T-helper 1 cell treated with Interleukin-12 subunit alpha and Interleukin-12 subunit beta and Interleukin-4 antibody, amounts not matched to agents 30 μg/mL and 1 μg/mL, for 36 hours (primary cell): ENCODE results near the gene NUBP1.
"Not testable (repeated sequence)": the region's sequence is repeated elsewhere in the genome, so short reads cannot be mapped to it uniquely, and the experiment has no call there.

ENCODE experiments used
- H3K27ac Mint-ChIP-seq: one replicate; pipeline ENCODE4 v1.8.0; 2021; ENCODE audit warnings: mild to moderate bottlenecking, mixed read lengths
- H3K27me3 Mint-ChIP-seq: one replicate; pipeline ENCODE4 v1.8.0; 2021; ENCODE audit warnings: low read depth, mixed read lengths
- H3K36me3 Mint-ChIP-seq: one replicate; pipeline ENCODE4 v1.8.0; 2021; ENCODE audit warnings: low read depth, mixed read lengths
- H3K4me1 Mint-ChIP-seq: one replicate; pipeline ENCODE4 v1.8.0; 2021; ENCODE audit warnings: low read depth, mixed read lengths
- H3K4me3 Mint-ChIP-seq: one replicate; pipeline ENCODE4 v1.8.0; 2021; ENCODE audit warnings: mild to moderate bottlenecking, moderate library complexity, mixed read lengths
- H3K9me3 Mint-ChIP-seq: one replicate; pipeline ENCODE4 v1.8.0; 2021; ENCODE audit warnings: mixed read lengths

NUBP1 gene

DNA sequence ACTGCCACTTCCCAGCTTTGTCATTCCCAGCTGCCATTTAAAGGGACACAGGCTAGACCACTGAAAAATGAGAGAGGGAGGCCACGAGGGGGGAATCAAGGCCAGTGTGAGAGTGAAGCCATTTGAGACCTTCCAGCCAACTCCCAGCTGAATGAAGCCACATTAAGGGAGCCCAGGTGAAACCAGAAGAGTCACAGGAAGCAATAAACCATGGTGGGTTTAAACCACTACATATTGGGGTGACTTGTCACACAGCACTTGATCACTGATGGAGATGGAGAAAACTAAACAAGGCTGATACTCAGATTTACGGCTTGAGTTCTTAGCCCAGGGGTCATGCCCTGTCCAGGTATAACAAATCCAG lies 2.8 kb upstream of the NUBP1 start:
- Mint-ChIP-seq H3K36me3 (peaks cover 3% of the 10 kb centered on the region), H3K27me3 (no peaks in the 10 kb centered on the region), H3K4me1 (peaks cover 41% of the 10 kb centered on the region), H3K9me3 (no peaks in the 10 kb centered on the region), H3K27ac (no peak overlapping the region), H3K4me3 (no peak overlapping the region)

DNA sequence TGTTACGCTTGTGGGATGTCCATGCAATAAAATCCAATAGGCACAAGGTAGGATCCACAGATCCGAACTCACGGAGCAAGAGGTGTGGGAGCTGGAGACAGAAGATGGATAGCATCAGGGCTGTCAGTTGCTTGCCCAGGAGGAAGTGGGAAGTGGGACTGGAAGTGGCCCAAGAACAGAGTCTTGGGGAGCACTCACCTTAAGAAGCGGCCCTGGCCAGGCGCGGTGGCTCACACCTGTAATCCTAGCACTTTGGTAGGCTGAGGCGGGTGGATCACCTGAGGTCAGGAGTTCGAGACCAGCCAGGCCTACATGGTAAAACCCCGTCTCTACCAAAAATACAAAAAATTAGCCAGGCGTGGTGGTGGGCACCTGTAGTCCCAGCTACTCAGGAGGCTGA lies 2.4 kb upstream of the NUBP1 start:
- H3K4me1 Mint-ChIP-seq = peaks cover 42% of the 10 kb centered on the region
- H3K4me3 Mint-ChIP-seq = not testable (repeated sequence)

DNA sequence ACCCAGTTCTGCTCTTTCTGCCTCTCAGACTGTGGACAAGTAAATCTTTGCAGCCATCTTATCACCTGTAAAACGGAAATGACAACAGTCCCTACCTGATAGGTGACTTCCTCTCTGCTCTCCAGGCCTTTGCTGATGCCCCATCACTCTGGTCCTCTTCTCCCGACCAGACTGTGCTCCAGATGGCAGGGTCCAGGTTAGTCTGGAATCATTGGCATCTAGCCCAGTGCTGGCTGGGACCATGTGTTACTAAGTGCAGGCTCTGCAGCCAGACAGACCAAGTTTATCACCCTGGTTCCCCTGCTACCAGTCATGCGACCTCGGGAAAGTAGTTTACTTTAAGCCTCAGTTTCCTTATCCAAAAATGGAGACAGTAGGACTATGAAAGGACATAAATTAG lies 1.8 kb upstream of the NUBP1 start:
- peaks cover 44% of the 10 kb centered on the region for H3K4me1 Mint-ChIP-seq

More for the DNA sequence above, 2.4 kb upstream of the NUBP1 start:
- not testable (repeated sequence) for H3K27me3 Mint-ChIP-seq, H3K9me3 Mint-ChIP-seq, H3K27ac Mint-ChIP-seq, H3K36me3 Mint-ChIP-seq

DNA sequence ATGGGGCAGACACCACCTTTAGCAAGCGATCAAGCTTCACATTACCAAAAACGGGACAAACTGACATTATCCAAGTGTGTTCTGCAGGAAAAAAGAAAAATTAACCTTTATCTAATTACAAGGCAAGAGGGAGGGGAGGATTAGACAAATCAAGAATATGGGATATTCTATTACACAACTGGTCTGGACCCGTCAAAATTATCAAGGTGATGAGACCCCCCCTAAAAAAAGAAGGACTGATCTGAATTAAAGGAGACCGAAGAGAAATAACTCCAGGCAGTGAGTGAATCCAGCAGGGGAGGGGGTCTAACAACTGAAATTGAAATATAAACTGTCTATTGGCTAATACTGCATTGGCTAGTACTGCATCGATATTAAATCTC lies 424 bp upstream of the NUBP1 start:
- Mint-ChIP-seq H3K36me3 (peaks cover 10% of the 10 kb centered on the region), H3K4me1 (peaks cover 41% of the 10 kb centered on the region), H3K27me3 (no peaks in the 10 kb centered on the region), H3K27ac (peak overlapping the region; percentile 88), H3K9me3 (no peaks in the 10 kb centered on the region), H3K4me3 (peak overlapping the region; percentile 92)

More for the DNA sequence above, 1.8 kb upstream of the NUBP1 start:
- Mint-ChIP-seq H3K27ac (no peak overlapping the region), H3K36me3 (peaks cover 5% of the 10 kb centered on the region), H3K4me3 (no peak overlapping the region), H3K9me3 (no peaks in the 10 kb centered on the region), H3K27me3 (no peaks in the 10 kb centered on the region)

DNA sequence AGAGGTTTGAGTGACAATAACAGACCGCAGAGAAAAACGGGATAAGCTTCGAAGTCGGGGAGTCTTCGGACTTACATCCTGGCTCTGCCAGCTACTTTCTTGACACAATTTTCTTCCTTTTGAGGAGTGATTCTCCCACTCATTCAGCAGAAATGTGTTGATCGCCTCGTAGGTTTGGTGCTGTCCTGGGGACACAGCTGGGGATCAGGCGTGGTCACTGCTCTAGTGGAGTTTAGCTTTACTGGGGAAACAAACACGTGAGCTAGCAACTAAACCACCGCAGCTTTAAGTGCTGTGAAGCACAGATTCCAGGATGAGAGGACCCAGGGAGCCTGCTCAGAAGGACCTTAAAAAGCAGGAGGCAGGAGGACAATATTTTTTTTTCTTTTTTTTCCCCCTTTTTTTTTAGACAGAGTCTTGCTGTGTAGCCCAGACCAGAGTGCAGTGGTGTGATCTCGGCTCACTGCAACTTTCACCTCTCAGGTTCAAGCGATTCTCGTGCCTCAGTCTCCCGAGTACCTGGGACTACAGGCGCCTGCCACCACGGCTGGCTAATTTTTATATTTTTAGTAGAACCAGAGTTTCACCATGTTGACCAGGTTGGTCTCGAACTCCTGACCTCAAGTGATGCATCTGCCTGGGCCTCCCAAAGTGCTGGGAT lies 858 bp downstream of the NUBP1 start:
- Mint-ChIP-seq H3K4me1 (peaks cover 44% of the 10 kb centered on the region), H3K9me3 (no peaks in the 10 kb centered on the region), H3K27me3 (no peaks in the 10 kb centered on the region), H3K36me3 (peaks cover 18% of the 10 kb centered on the region), H3K4me3 (peak overlapping the region; percentile 92), H3K27ac (peak overlapping the region; percentile 88)

DNA sequence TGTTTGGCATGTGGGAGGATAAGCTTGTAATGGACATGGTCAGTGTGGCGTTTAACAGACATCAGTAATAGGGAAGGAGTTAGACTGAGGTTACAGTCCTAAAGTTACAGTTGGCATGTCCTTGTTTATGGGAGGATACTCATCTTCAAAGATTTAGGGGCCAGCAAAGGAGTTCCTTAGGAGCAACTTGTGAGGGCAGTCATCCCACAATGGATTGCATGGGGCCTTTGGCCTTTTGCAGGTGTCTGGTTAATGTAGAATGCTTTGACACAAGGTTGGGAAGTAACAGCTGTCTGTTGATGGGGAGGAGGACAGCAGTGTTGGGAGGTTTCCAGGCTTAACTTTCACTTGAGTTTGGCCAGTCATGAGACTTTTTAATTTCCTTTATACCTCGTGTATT lies 2.2 kb downstream of the NUBP1 start:
- Mint-ChIP-seq H3K36me3 (peaks cover 20% of the 10 kb centered on the region), H3K9me3 (no peaks in the 10 kb centered on the region), H3K27me3 (no peaks in the 10 kb centered on the region), H3K4me1 (peaks cover 38% of the 10 kb centered on the region), H3K27ac (no peak overlapping the region), H3K4me3 (peak overlapping the region; percentile 2)

DNA sequence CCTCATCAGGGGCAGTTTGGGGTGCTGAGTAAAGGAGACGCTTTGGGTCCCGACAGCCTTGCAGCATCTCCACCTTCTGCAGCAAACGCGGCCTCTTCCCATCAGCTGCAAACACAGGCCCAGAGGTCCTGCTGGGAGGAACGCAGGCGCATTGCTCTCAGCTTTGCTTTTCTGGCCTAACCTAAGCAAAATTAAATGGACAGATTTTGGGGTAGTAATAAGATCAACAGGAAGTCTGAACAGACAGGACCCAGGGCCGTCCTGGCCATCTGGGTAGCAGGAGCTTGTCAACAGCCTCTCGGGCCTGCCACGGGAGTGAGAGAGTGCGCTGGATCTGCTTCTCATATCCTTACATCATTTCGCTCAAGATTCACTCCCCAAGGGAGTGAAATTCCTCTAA lies 7.2 kb downstream of the NUBP1 start:
- Mint-ChIP-seq H3K9me3 (no peaks in the 10 kb centered on the region), H3K36me3 (peaks cover 31% of the 10 kb centered on the region), H3K4me1 (peaks cover 23% of the 10 kb centered on the region), H3K27ac (no peak overlapping the region), H3K4me3 (no peak overlapping the region), H3K27me3 (no peaks in the 10 kb centered on the region)

DNA sequence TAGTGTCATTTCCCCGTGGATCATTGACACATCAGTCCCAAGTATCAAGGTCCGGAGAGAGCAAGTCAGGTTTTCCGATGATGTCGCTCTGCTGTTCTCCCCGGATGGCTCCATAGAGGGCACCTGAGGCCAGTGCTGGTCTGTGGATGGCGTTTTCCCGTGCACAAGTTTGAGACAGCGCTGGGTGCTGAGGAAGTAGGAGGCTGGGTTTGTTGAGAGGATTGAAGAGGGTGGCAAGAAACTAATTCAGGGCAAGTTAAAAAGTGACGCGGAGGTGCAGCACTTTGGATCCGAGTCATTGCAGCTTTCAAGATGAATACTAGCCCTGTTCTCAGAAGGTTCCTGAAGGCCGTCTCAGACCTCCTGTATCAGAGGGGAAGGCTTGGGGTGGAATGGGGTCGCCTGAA lies 7.7 kb downstream of the NUBP1 start:
- H3K4me3 Mint-ChIP-seq = no peak overlapping the region
- peaks cover 22% of the 10 kb centered on the region for H3K4me1 Mint-ChIP-seq
- H3K9me3 Mint-ChIP-seq = no peaks in the 10 kb centered on the region
- H3K27ac Mint-ChIP-seq = peak overlapping the region; percentile 34
- H3K27me3 Mint-ChIP-seq = no peaks in the 10 kb centered on the region
- H3K36me3 Mint-ChIP-seq = peaks cover 32% of the 10 kb centered on the region

DNA sequence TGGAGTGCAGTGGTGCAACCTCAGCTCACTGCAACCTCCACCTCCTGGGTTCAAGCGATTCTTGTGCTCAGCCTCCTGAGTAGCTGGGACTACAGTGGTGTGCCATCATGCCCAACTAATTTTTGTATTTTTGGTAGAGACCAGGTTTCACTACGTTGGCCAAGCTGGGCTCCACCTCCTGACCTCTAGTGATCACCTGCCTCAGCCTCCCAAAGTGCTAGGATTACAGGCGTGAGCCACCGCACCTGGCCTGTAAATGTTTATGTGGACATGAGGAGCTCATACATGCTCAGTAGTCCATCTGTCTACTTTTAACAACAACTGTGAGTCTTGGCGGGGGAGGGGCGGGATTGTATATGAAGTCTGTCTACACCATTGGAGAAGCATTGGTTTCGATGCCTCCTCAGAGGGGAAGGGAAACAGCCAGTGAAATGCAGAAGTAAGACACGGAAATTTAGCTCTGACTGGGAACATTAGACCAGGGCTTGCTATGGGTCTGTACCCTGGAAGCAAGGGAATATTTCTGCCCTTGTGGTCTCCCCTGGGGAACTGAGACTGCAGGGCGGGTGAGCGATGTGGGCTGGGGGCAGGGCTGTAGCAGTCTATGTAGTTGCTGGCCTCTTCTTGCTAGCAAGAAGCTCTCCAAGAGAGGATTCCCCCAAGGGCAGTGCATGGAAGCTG lies 9.3 kb downstream of the NUBP1 start:
- H3K36me3 Mint-ChIP-seq = peaks cover 32% of the 10 kb centered on the region
- no peak overlapping the region for H3K27ac Mint-ChIP-seq
- no peaks in the 10 kb centered on the region for H3K27me3 Mint-ChIP-seq
- no peaks in the 10 kb centered on the region for H3K9me3 Mint-ChIP-seq
- H3K4me3 Mint-ChIP-seq = no peak overlapping the region
- peaks cover 17% of the 10 kb centered on the region for H3K4me1 Mint-ChIP-seq

DNA sequence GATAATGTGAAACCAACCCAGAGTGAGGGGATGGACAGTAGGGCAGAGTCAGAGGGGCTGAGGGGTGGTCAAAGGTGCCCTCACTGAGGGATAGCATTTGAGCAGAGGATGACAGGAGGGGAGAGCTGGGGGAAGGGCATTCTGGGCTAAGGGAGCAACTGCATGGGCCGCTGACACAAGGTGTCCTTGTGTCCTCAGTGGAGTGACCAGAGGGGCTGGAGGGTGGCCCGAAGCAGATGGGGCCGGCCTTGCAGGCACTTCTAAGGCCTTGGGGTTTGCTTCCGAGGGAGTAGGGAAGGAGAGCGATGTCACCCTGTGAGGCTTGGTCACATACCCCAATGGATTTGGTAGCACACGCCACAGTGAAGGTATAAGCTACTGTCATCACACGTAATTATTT lies 10.0 kb downstream of the NUBP1 start:
- H3K9me3 Mint-ChIP-seq = no peaks in the 10 kb centered on the region
- H3K4me3 Mint-ChIP-seq = no peak overlapping the region
- peaks cover 17% of the 10 kb centered on the region for H3K4me1 Mint-ChIP-seq
- H3K27me3 Mint-ChIP-seq = no peaks in the 10 kb centered on the region
- H3K27ac Mint-ChIP-seq = no peak overlapping the region
- peaks cover 26% of the 10 kb centered on the region for H3K36me3 Mint-ChIP-seq

DNA sequence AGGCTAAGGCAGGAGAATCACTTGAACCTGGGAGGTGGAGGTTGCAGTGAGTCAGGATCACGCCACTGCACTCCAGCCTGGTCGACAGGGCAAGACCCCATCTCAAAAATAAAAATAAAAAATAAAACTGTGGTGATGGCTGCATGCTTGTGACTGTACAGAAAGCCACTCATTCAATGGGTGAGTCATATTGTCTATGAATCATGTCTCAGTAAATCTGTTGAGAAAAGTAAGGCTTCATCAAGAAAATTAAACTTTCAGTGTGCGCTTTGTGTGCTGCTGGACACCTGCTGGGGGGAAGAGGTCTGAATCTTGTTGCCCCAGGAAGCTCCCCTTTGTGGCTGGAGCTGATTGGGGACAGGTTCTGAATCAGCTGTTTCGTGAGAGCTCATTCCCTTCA lies 11.3 kb downstream of the NUBP1 start:
- peaks cover 9% of the 10 kb centered on the region for H3K4me1 Mint-ChIP-seq
- H3K36me3 Mint-ChIP-seq = peaks cover 32% of the 10 kb centered on the region
- no peak overlapping the region for H3K4me3 Mint-ChIP-seq
- H3K9me3 Mint-ChIP-seq = no peaks in the 10 kb centered on the region
- H3K27ac Mint-ChIP-seq = no peak overlapping the region
- no peaks in the 10 kb centered on the region for H3K27me3 Mint-ChIP-seq

DNA sequence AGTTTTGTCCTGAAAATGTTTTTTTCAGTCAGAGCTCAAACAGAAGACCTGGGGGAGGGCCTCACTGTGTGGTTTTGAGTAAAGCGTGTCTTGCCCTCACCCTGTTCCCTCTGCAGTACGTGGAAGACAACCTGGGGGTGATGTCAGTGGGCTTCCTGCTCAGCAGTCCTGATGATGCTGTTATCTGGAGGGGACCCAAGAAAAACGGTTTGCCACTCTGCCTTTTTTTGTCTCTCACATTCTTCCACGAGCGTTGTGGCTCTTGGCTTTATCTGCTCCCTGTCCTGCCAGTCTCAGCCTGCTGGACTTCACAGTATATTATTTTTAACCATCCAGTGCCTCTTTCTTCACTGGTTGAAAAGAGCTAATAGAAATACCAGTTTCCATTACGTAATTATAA lies 12.9 kb downstream of the NUBP1 start:
- H3K36me3 Mint-ChIP-seq = peaks cover 37% of the 10 kb centered on the region
- no peak overlapping the region for H3K4me3 Mint-ChIP-seq

DNA sequence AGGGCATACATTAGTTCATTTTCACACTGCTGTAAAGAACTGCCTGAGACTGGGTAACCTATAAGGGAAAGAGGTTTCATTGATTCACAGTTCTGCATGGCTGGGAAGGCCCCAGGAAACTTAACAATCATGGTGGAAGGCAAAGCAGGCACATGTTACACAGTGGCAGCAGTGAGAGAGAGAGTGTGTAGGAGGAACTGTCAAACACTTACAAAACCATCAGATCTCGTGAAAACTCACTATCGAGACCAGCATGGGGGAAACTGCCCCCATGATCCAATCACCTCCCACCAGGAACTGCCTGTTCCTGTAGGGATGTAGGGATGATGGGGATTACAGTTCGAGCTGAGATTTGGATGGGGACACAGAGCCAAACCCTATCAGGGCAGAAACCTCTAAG lies 17.2 kb downstream of the NUBP1 start:
- Mint-ChIP-seq H3K27ac (no peak overlapping the region), H3K4me1 (peaks cover 10% of the 10 kb centered on the region), H3K27me3 (no peaks in the 10 kb centered on the region), H3K36me3 (peaks cover 46% of the 10 kb centered on the region), H3K4me3 (no peak overlapping the region), H3K9me3 (no peaks in the 10 kb centered on the region)

More for the DNA sequence above, 12.9 kb downstream of the NUBP1 start:
- H3K27me3 Mint-ChIP-seq = no peaks in the 10 kb centered on the region
- H3K4me1 Mint-ChIP-seq = peaks cover 4% of the 10 kb centered on the region
- H3K9me3 Mint-ChIP-seq = no peaks in the 10 kb centered on the region
- no peak overlapping the region for H3K27ac Mint-ChIP-seq

DNA sequence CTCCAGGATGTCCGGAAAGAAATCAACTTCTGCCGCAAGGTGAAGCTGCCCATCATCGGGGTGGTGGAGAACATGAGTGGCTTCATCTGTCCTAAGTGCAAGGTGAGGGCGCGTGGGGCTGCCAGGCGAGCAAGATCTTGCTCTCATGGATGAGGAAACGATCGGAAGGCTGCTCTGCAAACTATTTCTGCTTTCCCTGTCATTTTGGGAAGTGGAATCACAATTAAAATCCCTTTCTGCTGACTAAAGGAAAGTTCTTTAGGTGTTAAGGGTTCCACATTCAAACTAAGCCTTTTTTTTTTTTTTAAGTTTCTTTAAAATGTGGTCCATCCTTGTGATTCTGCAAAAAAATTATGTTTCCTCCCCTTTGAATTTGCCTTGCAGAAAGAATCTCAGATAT lies 17.7 kb downstream of the NUBP1 start:
- Mint-ChIP-seq H3K36me3 (peaks cover 46% of the 10 kb centered on the region), H3K4me3 (no peak overlapping the region)

DNA sequence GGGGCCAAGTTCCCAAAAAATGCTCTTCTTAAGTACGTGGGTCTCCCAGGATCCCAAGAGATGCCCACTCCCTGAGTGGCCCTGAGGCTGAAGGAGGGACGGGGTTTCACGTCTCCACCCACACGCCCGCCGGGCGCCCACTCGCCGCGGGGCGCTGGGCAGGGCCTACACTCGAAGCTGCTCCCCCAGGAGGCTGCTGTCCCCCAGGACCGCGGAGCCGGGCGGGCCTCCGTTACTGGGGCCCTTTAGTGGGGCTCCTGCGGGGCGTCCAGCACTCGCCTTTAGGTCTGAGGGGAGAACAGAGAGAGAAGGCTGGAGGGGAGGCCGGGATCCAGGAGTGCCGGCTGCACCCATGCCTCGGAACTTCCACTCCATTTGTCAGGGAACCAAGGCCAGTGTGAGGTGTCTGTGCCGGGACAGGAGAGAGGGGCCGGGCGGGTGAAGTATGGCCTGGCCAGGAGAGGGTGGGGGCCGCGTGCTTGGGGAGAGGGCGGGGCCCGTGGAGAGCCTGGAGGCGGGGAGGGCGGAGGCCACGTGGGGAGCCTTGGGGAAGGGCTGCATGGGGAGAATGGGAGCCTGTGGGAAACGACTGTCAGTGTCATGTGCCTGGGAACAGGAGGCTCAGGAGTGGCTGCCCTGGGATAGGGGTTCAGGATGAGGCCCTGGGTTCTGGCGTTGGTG lies 18.8 kb downstream of the NUBP1 start:
- no peaks in the 10 kb centered on the region for H3K9me3 Mint-ChIP-seq
- no peak overlapping the region for H3K4me3 Mint-ChIP-seq
- H3K36me3 Mint-ChIP-seq = peaks cover 42% of the 10 kb centered on the region
- H3K27me3 Mint-ChIP-seq = no peaks in the 10 kb centered on the region
- peaks cover 14% of the 10 kb centered on the region for H3K4me1 Mint-ChIP-seq
- H3K27ac Mint-ChIP-seq = no peak overlapping the region

More for the DNA sequence above, 17.7 kb downstream of the NUBP1 start:
- H3K4me1 Mint-ChIP-seq = peaks cover 14% of the 10 kb centered on the region
- no peaks in the 10 kb centered on the region for H3K27me3 Mint-ChIP-seq
- H3K27ac Mint-ChIP-seq = no peak overlapping the region
- no peaks in the 10 kb centered on the region for H3K9me3 Mint-ChIP-seq
